Psoas muscle (tissue), 8 donors: Measurements from ENCODE around the gene RAB3C. TPM values are rescaled to one million over a fixed set of nuclear protein-coding genes. Genes with fewer than 3 reads are reported as not detected.

Source experiments
- ATAC-seq, 4 donors: fragments of 200-7000 bp; cut with Tn5 transposase; one replicate each; pipeline ENCODE4 v1.9.1; 2020; ENCODE audit warnings: moderate library complexity in 3 of 4, mild to moderate bottlenecking in 2 of 4
- DNase-seq, 2 donors: peaks; one replicate each; pipeline ENCODE4 v3.0.0-alpha.2; 2020
- H3K27ac ChIP-seq: fragments of 200-600 bp; one replicate; pipeline ENCODE4 v1.8.0; 2022
- H3K27me3 ChIP-seq, 3 donors: fragments of 200-600 bp in 1 of 3; one replicate each; pipeline versions ENCODE4 v1.6.1 to v1.8.0; 2013 to 2022; ENCODE audit warnings: low read length in 2 of 3, mild to moderate bottlenecking in 2 of 3, moderate library complexity in 1 of 3; ENCODE audit not compliant: insufficient read depth in 3 of 3
- H3K36me3 ChIP-seq, 2 donors: fragments of 200-600 bp in 1 of 2; one replicate each; pipeline versions ENCODE4 v1.6.1 to v1.8.0; 2013 to 2022; ENCODE audit warnings: low read depth in 1 of 2, mild to moderate bottlenecking in 1 of 2, moderate library complexity in 1 of 2; ENCODE audit not compliant: insufficient read depth in 1 of 2
- H3K4me1 ChIP-seq: fragments of 200-600 bp; one replicate; pipeline ENCODE4 v1.8.0; 2022
- H3K4me3 ChIP-seq: fragments of 200-600 bp; one replicate; pipeline ENCODE4 v1.8.0; 2022; ENCODE audit warnings: mild to moderate bottlenecking
- H3K9me3 ChIP-seq: fragments of 200-600 bp; one replicate; pipeline ENCODE4 v1.8.0; 2022
- WGBS, 3 donors: extraction: QIAGEN DNeasy Blood & Tissue Kit; methylation state at CpG; one replicate each; pipeline versions ENCODE4 v1.1.6 to v1.1.7; 2013; 5-methylcytosine and 5-hydroxymethylcytosine counted together
- intact Hi-C, 2 donors: fragments of 100-400 bp; cut with DNase I; formaldehyde crosslinking; loops; one replicate each; pipeline versions ENCODE4 v1.11.0 to v1.14.2; 2022
- polyA plus RNA-seq, 3 donors: library from polyadenylated mRNA; stranded (reverse); fragments of 200-250 nt; gene quantifications; one replicate each; pipeline ENCODE4 v1.2.3, GENCODE V29; 2013
- total RNA-seq, 4 donors: library from RNA; stranded (reverse); fragmentation: NEBNext Ultra II Directional in 2 of 4; extraction: Animal tissue kit (Norgen Biotek cat#: 25700) in 2 of 4; gene quantifications; one replicate each; pipeline versions ENCODE4 v1.2.1 to v1.2.4, GENCODE V29; 2021 to 2023
- TF ChIP-seq, protein P1 (sequence below): fragments of 200-600 bp; IDR thresholded peaks from one replicate; pipeline ENCODE4 v1.8.0; 2022; ENCODE audit warnings: antibody characterized with exemption
- donor health status: healthy with polysubstance abuse.
- donor health status: DM: no; HTN: no; CAD: no; lungs with moderate emphysema.
- donor health status: Bipolar disorder and iron deficiency.
- donor health status: healthy.
- donor health status: DM: yes; HTN: yes; CAD: no.
- donor health status: DM: no; HTN: no; CAD: no.
- donor health status: DM: no; HTN: no; CAD: no.
- donor health status: DM: yes; HTN: yes; CAD: no.

RAB3C gene
- total and polyA plus RNA-seq, 7 donors: 0.16 to 2.2 (median 0.62) TPM

DNA sequence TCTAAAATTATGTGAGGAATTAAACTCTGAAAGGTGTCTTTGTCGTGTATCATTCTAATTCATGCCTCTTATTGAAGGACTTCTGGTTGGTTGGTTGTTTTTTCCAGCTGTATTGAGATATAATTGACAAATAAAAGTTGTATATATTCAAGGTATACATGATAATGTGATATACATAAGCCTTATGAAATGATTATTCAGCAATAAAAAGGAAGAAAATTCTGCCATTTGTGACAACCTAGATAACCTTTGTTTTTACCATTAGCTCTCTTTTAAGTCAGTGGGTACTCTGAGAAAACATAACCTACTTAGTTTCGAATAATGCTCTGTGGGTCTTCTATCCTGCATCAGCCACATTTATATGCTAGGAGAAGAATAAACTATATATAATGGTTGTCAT, 89.6 kb downstream of the RAB3C start:
- Histone ChIP-seq H3K4me1 (no peaks in the 10 kb centered on the region), H3K4me3 (no peak overlapping the region), H3K36me3 (no peaks in the 10 kb centered on the region), H3K27ac (no peak overlapping the region), H3K9me3 (no peaks in the 10 kb centered on the region), H3K27me3 (peaks cover 0 to 5% (median 0%) of the 10 kb centered on the region in 3 donors)
- WGBS, 3 donors: 81 to 88% (median 87%) methylated on average over 2 of the region's 2 CpGs
- ATAC-seq (no peak), DNase-seq (no peak)
- TF ChIP-seq, protein P1, sequence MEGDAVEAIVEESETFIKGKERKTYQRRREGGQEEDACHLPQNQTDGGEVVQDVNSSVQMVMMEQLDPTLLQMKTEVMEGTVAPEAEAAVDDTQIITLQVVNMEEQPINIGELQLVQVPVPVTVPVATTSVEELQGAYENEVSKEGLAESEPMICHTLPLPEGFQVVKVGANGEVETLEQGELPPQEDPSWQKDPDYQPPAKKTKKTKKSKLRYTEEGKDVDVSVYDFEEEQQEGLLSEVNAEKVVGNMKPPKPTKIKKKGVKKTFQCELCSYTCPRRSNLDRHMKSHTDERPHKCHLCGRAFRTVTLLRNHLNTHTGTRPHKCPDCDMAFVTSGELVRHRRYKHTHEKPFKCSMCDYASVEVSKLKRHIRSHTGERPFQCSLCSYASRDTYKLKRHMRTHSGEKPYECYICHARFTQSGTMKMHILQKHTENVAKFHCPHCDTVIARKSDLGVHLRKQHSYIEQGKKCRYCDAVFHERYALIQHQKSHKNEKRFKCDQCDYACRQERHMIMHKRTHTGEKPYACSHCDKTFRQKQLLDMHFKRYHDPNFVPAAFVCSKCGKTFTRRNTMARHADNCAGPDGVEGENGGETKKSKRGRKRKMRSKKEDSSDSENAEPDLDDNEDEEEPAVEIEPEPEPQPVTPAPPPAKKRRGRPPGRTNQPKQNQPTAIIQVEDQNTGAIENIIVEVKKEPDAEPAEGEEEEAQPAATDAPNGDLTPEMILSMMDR: no peak
- intact Hi-C loops: no loop called here

DNA sequence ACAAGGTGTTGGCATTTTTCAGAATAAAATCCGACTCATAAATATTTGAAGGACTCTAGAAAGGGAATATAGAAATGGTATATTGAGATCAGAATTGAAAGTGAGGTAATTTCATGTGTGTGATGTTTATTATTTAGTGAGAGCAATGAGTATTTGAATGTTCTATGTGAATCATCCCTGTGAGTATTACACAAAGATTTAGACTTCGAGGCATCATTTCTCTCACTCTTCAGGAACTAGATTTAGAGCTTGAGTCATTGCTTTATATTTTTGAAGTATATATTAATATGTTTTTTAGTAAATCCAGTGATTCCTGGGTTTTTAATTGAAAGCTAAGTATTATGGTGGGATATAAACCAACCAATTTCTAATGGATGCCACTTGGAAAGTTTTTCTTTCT, 91.2 kb downstream of the RAB3C start:
- TF ChIP-seq, protein P1: no peak
- no peaks in the 10 kb centered on the region for H3K4me1 ChIP-seq
- intact Hi-C loops: no loop called here
- no peaks in the 10 kb centered on the region for H3K36me3 ChIP-seq
- DNase-seq: no peak
- 85 to 90% (median 86%) methylated on average over 2 of the region's 2 CpGs for WGBS, 3 donors
- no peak for ATAC-seq
- H3K4me3 ChIP-seq: no peak overlapping the region
- no peak overlapping the region for H3K27ac ChIP-seq
- no peaks in the 10 kb centered on the region for H3K9me3 ChIP-seq
- H3K27me3 ChIP-seq: peaks cover 0 to 5% (median 0%) of the 10 kb centered on the region in 3 donors

DNA sequence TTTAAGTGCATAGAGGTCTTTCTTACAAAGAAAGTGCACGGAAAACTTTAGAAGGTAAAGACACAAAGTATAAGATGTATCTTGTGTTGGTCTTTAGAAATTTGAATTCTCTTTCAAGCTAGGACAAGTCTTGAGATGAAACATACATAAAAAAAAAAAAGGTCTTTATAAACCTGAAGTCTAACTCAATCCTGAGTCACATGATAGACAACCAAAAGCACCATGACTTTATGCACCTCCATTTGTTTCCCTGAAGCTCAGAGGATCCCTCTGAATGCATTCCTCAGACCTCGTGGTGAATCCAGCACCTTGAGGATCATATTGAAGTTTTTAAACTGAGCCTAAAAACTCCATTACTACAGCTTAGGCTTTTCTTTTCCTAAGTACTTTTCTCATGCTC, 91.8 kb downstream of the RAB3C start:
- Histone ChIP-seq H3K4me1 (no peaks in the 10 kb centered on the region), H3K27ac (no peak overlapping the region), H3K27me3 (peaks cover 0 to 5% (median 0%) of the 10 kb centered on the region in 3 donors), H3K4me3 (no peak overlapping the region), H3K36me3 (no peaks in the 10 kb centered on the region), H3K9me3 (no peaks in the 10 kb centered on the region)
- TF ChIP-seq, protein P1: no peak
- DNase-seq (no peak), ATAC-seq (no peak)
- WGBS, 3 donors: 62 to 69% (median 66%) methylated on average over 2 of the region's 2 CpGs
- intact Hi-C loops: no loop called here

DNA sequence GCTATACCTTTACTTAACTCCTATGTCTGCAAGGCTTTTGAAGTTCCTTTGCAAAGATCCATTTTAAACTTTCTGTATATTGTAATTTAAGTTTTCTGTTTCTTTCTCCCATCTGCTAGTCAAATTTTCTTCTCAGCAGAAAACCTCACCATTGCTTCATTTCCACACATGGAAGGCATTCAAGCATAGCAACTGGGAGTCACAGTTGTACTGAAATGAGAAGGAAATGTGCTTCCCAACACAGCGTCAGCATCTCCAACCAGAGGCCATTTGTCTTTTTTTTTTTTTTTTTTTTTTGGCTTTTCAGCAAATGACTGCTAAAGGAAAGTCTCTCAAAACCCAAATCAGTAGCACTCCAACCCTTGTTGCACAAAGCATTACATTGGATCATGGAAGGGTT, 92.5 kb downstream of the RAB3C start:
- Histone ChIP-seq H3K27me3 (peaks cover 0 to 5% (median 0%) of the 10 kb centered on the region in 3 donors), H3K36me3 (no peaks in the 10 kb centered on the region), H3K4me1 (no peaks in the 10 kb centered on the region), H3K27ac (no peak overlapping the region), H3K4me3 (no peak overlapping the region), H3K9me3 (no peaks in the 10 kb centered on the region)
- DNase-seq (no peak), ATAC-seq (no peak)
- intact Hi-C loops: no loop called here
- TF ChIP-seq, protein P1: no peak
- 15 to 39% (median 26%) methylated on average over 1 of the region's 1 CpG for WGBS, 3 donors

DNA sequence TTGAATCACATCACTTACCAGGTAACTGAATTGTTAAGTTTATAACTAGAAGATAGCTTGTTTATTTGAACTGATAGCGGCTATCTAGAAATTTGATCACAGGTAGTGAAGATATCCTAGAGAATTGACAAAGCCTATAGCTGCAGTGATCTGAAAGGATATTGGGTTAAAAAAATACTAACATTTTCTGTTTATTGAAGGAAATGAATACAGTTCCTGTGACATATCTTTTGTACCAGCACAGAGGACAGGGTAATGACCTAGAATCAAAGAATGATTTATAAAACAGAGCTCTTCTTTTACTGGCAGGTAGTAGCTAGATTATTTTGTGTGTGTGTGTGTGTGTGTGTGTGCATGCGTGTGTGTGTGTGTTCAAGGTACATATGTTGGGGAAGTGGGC, 94.8 kb downstream of the RAB3C start:
- Histone ChIP-seq H3K4me3 (no peak overlapping the region), H3K9me3 (no peaks in the 10 kb centered on the region), H3K4me1 (no peaks in the 10 kb centered on the region), H3K27me3 (no peaks in the 10 kb centered on the region), H3K27ac (no peak overlapping the region), H3K36me3 (no peaks in the 10 kb centered on the region)
- intact Hi-C loops: no loop called here
- no peak for DNase-seq
- 80 to 91% (median 84%) methylated on average over 2 of the region's 2 CpGs for WGBS, 3 donors
- no peak for ATAC-seq
- TF ChIP-seq, protein P1: no peak
